Right ventricle myocardium superior (tissue), 1 donor: ENCODE data around the gene NRL. TPM values are rescaled to one million over a fixed set of nuclear protein-coding genes. Genes with fewer than 3 reads are reported as not detected.
A peak's percentile ranks its signal among the peaks of the same experiment; 100 is the strongest.
"Not testable (repeated sequence)": the region's sequence is repeated elsewhere in the genome, so short reads cannot be mapped to it uniquely, and the experiment has no call there.

Experiments
- ATAC-seq: fragments of 200-7000 bp; cut with Tn5 transposase; one replicate; pipeline ENCODE4 v1.9.1; 2020; ENCODE audit warnings: mild to moderate bottlenecking; ENCODE audit not compliant: poor library complexity
- DNase-seq: peaks from one replicate; pipeline ENCODE4 v3.0.0-alpha.2; 2020
- intact Hi-C: fragments of 100-400 bp; cut with DNase I; formaldehyde crosslinking; loops from one replicate; pipeline ENCODE4 v1.11.2; 2022
- total RNA-seq: library from RNA; stranded (reverse); fragmentation: NEBNext Ultra II Directional; extraction: Animal tissue kit (Norgen Biotek cat#: 25700); gene quantifications from one replicate; pipeline ENCODE4 v1.2.1, GENCODE V29; 2021
- donor health status: DM: no; HTN: yes; CAD: no; lungs with severe emphysema.

Gene NRL
- total RNA-seq, 1 donor from 2014 or later: 0.75 TPM

GRCh38 chr14:24051789-24052655, 62.7 kb downstream of the NRL start, which contains the start of gene CARMIL3:
Gene CARMIL3 (plus strand): TSS chr14:24052009. CDS start chr14:24052154, 145 bp downstream.
- peak; percentile 96 for ATAC-seq
- intact Hi-C loops: no loop called here
- DNase-seq: peak; percentile 80

- peak; percentile 32 for ATAC-seq
- DNase-seq: no peak
- intact Hi-C loops: no loop called here
Observed at GRCh38 chr14:24051176-24051788, 63.5 kb downstream of the NRL start.

GRCh38 chr14:24050753-24051152, 64.0 kb downstream of the NRL start:
- DNase-seq, intact Hi-C loops, ATAC-seq: not testable (repeated sequence)

GRCh38 chr14:24049002-24049401, 65.7 kb downstream of the NRL start:
- intact Hi-C loops, DNase-seq, ATAC-seq: not testable (repeated sequence)

- DNase-seq (no peak), ATAC-seq (peak; percentile 45)
- intact Hi-C loops: no loop called here
Observed at GRCh38 chr14:24042746-24043145, 72.0 kb downstream of the NRL start.

- DNase-seq (no peak), ATAC-seq (no peak)
- intact Hi-C loops: no loop called here
Observed at GRCh38 chr14:24040692-24041091, 74.1 kb downstream of the NRL start.

- intact Hi-C loops: no loop called here
- no peak for ATAC-seq
- no peak for DNase-seq
Observed at GRCh38 chr14:24038686-24039085, 76.1 kb downstream of the NRL start.

- intact Hi-C loops: no loop called here
- DNase-seq (no peak), ATAC-seq (no peak)
Observed at GRCh38 chr14:24037658-24038037, 77.1 kb downstream of the NRL start.

- DNase-seq, intact Hi-C loops, ATAC-seq: not testable (repeated sequence)
Observed at GRCh38 chr14:24036963-24037657, 77.6 kb downstream of the NRL start.

GRCh38 chr14:24036169-24036962, 78.4 kb downstream of the NRL start:
- DNase-seq (peak; percentile 92), ATAC-seq (peak; percentile 97)
- intact Hi-C loops: no loop called here

- peak; percentile 21 for ATAC-seq
- DNase-seq, intact Hi-C loops: not testable (repeated sequence)
Observed at GRCh38 chr14:24035769-24036168, 79.0 kb downstream of the NRL start.

GRCh38 chr14:24032727-24033418, 81.9 kb downstream of the NRL start:
- peak; percentile 2 for ATAC-seq
- intact Hi-C loops: no loop called here
- DNase-seq: no peak

GRCh38 chr14:24031331-24031730, 83.4 kb downstream of the NRL start:
- ATAC-seq, DNase-seq, intact Hi-C loops: not testable (repeated sequence)

- intact Hi-C loops, ATAC-seq: not testable (repeated sequence)
Observed at GRCh38 chr14:24029687-24030086, 85.1 kb downstream of the NRL start.

More at GRCh38 chr14:24029687-24030086, 85.1 kb downstream of the NRL start:
- not testable (repeated sequence) for DNase-seq
